HG03460 (cell line): ENCODE measurements around the gene CAPN9.
"Not testable (repeated sequence)": the region's sequence is repeated elsewhere in the genome, so short reads cannot be mapped to it uniquely, and the experiment has no call there.

ENCODE experiments used
- ATAC-seq: cut with Tn5 transposase; IDR thresholded peaks from one replicate; pipeline ENCODE4 v1.9.1; 2021; ENCODE audit not compliant: unreplicated experiment

Gene CAPN9

DNA sequence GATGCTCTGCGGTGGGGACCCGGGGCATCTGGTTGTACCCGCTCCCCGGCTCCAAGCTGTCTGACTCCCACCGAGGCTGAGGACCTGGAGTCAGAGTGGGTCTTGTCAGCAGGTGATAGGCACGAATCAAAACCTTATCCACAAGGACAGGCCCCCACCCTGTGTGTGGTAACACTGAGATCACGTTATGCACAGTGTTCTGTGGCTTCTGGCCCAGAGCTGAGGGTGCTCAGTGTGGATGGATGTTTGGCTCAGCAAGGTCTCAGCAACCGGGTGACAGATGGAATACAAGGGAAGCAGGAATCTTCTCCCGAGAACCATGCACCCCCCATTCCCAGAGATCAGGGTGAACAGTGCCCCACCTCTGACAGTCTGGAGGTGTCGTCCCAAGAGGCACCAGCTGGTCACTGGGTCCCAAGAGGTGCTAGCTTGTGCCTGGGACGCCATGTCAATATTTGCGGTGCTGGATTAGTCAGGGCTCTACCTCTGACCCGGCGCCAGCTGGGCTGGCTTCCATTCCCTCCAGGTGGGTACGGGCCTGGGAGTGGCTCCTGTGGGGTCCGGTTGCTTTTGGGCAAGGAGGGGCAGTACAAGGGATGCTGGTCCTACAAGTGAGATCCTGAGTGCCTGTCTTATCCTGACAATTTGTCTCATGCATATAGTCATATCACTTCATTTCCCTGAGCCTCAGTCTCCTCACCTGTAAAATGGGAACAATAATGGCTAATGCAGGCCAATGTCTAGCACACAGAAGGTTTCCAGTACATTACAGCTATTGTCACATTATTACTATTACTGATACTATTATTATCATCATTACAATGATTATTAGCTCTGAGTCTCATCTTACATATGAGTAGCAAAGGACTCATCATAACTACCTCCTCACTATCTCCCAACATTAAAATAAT is 957 bp downstream of the CAPN9 start:
- no peak for ATAC-seq

- ATAC-seq, result no peak
Measured at GRCh38 chr1:230749150-230749549, 2.0 kb downstream of the CAPN9 start.

DNA sequence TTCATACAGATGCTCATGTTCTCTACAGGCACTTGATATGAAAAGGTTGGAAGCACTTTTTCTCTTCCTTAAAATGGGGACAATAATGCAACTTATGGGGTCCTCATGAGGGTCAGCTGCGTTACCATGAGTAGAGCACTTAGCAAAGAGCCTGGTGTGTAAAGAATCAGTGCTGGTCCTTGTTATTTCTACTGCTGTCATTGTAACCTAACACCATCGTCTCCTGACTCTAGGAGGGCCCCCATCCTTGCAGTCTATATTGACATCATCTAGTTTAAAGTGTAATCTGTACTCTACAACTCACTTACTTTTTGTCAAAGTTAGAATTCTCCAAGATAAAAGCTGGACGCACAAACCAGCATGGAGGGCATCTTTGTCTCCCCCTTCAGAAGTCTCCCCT is 2.4 kb downstream of the CAPN9 start:
- ATAC-seq, result no peak

DNA sequence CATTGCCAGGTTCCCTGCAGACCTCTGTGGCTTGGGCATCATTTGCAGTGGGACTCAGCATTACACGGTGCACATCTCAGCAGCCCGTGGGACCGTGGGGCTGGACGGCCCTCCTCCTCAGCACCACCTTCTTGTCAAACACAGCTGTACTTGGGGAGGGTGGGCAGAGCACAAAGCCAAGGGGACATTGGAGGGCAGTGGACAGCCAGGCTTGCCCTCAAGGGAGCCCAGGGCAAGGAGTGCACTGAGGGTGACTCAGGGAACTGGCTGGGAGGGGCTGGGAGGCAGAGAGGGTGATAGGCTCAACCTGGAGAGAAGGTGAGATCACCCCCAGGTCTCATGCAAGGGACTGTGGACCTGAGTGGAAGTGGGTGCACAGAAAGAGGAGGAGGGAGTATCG is 3.4 kb downstream of the CAPN9 start:
- ATAC-seq, result no peak

GRCh38 chr1:230750986-230751625 is 3.9 kb downstream of the CAPN9 start:
- ATAC-seq, result no peak

- ATAC-seq, result no peak
Measured at GRCh38 chr1:230752407-230752806, 5.2 kb downstream of the CAPN9 start.

- ATAC-seq, result no peak
Measured at GRCh38 chr1:230753191-230753585, 6.0 kb downstream of the CAPN9 start.

- ATAC-seq, result no peak
Measured at GRCh38 chr1:230753586-230754251, 6.5 kb downstream of the CAPN9 start.

DNA sequence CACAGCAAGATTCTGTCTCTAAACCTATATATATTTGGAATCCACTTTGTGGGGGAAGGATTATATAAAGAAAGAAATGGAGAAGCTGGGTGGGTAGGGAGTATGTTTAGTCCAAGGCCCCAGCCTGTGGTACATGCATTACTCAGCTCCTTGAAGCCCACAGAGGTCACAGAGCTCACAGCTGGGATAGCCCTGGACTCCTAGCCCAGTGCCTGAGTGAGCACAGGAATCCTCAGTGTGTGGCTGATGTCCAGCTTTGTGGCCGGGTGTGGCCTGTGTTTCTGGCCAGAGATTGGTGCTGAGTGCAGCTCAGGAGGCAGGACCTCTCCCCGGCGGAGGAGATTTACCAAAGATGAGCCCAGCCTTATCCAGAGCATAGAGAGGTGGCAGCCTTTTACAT is 7.6 kb downstream of the CAPN9 start:
- ATAC-seq, result no peak

DNA sequence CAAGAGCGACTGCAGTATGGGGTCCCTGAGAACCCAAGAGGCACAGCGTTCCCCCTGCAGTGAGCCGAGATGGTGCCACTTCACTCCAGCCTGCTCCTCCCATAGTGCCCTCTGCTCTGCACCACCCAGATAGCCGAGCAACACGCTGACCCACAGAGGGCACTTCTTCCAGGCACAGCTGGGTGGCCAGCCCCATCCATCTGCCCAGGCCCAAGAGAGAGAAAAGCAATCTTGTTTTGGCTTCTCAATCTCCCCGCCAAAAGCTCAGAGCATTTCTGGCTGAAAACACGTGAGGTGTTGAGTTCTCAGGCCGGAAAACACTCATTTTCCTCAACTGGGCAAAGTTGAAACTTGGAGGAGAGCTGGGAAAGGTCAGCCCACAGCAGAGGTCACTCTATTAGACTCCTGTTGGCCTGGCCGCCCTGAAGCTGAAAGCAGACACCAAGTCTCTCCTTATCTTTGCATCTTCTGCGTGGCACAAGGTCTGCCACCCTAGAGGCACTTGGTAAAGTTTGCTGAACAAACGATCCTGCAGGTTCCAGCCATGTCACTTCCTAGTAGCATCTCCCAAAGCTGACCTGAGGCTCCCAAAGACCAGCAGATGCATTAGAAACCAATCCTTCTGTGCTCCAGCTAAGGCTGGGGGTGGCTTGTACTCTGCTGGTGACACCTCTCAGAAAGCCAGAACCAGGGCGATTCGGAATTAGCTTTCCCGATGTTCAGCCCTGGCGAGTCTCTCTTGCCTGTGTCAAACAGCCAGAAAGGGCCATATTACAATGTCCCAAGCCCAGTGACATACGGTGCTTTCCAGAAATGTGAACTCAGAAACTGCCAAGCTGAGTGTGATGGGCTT is 10.9 kb downstream of the CAPN9 start:
- no peak for ATAC-seq

- no peak for ATAC-seq
Measured at GRCh38 chr1:230758709-230759368, 11.7 kb downstream of the CAPN9 start.

DNA sequence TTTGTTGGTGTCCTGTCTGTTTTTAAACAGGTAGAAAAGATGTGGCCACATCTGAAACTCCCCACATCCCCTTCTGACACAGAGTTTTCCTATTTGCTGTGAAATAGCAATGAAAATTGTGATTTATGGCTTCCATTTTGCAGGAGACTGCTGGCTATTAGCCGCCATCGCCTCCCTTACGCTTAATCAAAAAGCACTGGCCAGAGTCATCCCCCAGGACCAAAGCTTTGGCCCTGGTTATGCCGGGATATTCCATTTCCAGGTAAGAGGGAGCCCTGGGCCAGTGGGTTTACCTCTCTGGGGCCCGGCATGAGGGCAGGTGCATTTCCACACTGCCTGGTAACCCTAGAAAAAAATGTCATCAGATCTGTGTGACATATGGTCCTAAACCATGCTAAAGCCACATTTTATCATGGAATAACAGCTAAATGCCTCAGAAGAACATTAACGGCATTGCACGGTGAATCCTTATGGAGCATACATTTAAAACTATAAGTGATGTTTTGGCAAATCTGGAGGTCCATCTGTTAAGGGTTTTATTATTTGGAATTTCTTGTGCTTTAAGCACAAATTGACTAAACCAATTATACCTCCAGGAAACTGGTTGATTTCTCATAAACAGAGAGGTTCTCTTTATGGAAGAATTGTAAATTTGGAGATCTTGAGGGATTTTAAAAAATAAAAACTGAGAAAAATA is 12.3 kb downstream of the CAPN9 start:
- no peak for ATAC-seq

DNA sequence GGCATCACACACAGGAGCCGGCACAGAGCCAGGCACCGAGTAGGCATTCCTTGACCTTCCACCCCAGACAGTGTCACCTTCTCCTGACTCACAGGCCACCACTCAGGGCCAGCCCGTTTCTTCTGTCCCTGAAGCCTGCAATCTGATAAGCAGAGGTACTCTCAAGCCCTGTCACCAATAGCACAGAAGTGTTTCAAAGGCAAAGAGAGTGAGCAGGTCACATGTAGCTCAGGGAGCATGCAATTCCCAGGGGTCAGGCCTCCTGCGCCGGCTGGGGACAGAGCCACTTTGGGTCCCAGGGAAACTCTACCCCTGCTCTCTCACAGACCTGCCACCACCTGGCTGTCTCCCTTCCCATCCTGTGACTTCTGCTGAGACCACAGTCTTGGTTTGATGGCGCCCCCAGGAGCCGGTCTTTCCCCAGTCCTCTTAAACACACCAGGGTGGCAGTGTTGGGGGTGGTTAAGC is 13.2 kb downstream of the CAPN9 start:
- no peak for ATAC-seq

- no peak for ATAC-seq
Measured at GRCh38 chr1:230761443-230762167, 14.4 kb downstream of the CAPN9 start.

DNA sequence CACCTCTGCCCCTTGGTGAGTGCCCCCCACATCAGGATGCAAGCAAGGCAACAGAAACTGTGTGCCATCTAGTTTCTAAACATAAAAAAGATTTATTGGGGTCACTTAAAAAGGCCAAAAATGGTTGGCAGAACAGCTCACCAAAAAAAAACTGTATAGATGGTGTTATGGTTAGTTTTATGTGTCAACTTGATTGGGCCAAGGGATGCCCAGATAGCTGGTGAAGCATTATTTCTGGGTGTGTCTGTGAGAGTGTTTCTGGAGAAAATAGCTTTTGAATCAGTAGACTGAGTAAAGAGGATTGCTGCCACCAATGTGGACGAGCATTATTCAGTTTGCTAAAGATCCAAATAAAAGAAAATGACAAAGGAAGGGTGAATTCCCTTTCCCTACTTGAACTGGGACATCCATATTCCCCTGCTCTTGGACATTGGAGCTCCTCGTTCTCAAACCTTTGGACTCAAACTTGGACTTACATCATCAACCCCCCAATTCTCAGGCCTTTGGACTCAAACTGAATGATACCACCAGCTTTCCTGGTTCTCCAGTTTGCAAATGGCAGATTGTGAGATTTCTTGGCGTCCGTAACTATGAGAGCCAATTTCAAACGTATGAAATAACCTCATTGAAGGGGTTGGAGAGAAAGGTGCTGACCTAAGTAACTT is 16.9 kb downstream of the CAPN9 start:
- no peak for ATAC-seq

DNA sequence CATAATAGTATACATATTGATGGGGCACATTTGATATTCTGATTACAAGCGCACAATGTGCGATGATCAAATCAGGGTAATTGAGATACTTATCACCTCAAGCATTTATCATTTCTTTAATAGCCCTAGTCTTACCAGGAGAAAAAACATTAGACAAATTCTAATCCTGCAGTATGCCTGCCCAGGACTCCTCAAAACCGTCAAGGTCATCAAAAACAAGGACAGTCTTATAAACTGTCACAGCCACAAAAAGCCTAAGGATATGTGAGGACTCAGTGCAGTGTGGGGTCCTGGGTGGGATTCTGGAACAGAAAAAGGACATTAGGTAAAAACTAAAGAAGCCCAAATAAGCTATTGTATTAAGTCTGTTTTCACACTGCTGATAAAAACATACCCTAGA is 19.1 kb downstream of the CAPN9 start:
- ATAC-seq, result no peak

DNA sequence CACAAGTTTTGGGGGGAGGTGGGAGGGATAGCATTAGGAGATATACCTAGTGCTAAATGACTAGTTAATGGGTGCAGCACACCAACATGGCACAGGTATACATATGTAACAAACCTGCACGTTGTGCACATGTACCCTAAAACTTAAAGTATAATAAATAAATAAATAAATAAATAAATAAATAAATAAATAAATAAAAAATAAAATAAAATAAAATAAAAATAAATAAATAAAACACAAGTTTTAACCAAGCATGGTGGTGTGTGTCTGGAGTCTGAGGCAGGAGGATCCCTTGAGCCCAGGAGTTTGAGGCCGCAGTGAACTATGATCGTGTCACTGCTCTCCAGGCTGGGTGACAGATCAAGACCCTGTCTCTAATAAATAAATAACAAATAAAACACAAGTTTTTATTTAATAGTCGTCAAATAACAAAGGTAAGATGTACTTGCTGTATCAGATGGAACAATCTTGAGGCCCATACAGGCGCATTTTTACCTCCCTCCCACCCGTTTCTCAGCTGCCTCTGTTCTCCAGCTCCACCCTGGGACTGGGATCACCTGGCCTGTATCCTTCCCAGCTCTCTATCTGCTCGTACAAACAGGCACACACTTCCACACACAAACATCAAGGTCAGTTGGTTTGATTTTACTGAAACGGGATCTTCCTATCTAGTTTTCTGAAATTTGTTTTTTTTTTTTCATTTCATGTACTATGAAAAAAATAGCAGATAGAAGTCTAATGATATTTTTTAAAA is 20.8 kb downstream of the CAPN9 start:
- not testable (repeated sequence) for ATAC-seq
